Subcutaneous abdominal adipose tissue (tissue), 5 donors: ENCODE results near the gene LMTK2.

Experiments used
- H3K27ac ChIP-seq: one replicate; pipeline ENCODE4 v1.7.0; 2013; ENCODE audit warnings: low read depth, mild to moderate bottlenecking, inconsistent platforms, low read length, moderate library complexity
- H3K27me3 ChIP-seq, 5 donors: one replicate each; pipeline ENCODE4 v1.7.0; 2013; ENCODE audit warnings: low read length in 5 of 5, inconsistent platforms in 1 of 5; ENCODE audit not compliant: control insufficient read depth in 5 of 5, insufficient read depth in 4 of 5
- H3K36me3 ChIP-seq, 5 donors: one replicate each; pipeline ENCODE4 v1.7.0; 2013; ENCODE audit warnings: low read length in 5 of 5; ENCODE audit not compliant: control insufficient read depth in 5 of 5, insufficient read depth in 5 of 5
- H3K4me1 ChIP-seq, 5 donors: one replicate each; pipeline ENCODE4 v1.7.0; 2013; ENCODE audit warnings: low read length in 5 of 5, mild to moderate bottlenecking in 3 of 5, moderate library complexity in 1 of 5; ENCODE audit not compliant: control insufficient read depth in 5 of 5, insufficient read depth in 5 of 5
- H3K4me3 ChIP-seq, 5 donors: one replicate each; pipeline ENCODE4 v1.7.0; 2013; ENCODE audit warnings: low read length in 5 of 5, low read depth in 1 of 5
- H3K9ac ChIP-seq, 5 donors: one replicate each; pipeline ENCODE4 v1.7.0; 2013; ENCODE audit warnings: low read length in 5 of 5, mild to moderate bottlenecking in 4 of 5, moderate library complexity in 3 of 5
- H3K9me3 ChIP-seq, 5 donors: one replicate each; pipeline ENCODE4 v1.7.0; 2013; ENCODE audit warnings: low read length in 5 of 5; ENCODE audit not compliant: control insufficient read depth in 5 of 5
- donor health status: healthy.
- donor health status: healthy.
- donor health status: healthy.
- donor health status: healthy.
- donor health status: healthy.

Gene LMTK2

DNA sequence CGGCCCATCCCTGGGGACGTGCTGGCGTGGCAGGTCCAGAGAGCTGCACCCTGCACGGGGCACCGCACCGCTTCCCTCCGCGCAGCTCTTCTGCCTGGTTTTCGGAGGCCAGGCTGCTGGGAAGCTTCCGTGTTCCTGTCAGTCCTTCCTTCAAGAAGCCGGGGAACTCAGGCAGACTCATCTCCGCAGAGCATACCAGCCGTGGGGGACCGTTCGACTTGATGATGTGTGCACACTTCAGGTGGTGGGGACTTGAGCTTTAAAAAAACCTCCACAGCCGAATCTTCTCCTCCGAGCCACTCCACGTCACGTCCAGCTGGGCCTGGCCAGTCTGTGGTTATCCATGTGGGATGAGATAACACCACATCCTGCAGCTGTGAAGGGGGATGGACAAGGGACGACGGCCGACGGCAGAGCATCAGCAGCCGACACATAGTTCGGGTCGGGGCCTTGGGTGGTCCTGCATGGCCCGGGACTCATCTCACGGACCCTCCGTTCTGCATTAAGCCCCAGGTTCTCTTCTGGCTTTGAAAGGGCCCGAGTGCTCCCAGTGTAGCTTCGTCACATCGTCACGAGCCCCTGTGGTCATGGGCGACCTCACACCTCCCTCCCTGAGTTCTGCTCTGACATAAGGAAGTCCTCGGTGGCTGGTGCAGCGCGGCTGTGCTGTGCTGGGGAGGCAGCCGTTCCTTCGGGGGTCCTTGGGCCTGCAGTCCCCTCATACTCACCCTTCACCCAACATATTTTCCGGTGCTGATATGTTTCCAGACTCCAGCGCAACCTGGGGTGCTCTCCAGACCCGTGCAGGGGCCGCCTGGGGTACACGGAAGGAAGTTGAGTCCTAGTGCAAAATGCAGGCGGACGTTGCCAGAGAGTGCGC is 100.0 kb downstream of the LMTK2 start:
- H3K4me3 ChIP-seq, result no peak overlapping the region
- peaks cover 3 to 45% (median 40%) of the 10 kb centered on the region in 5 donors for H3K36me3 ChIP-seq
- H3K27me3 ChIP-seq, result peaks cover 2 to 3% (median 2%) of the 10 kb centered on the region in 5 donors
- H3K9ac ChIP-seq, result no peak overlapping the region
- no peaks in the 10 kb centered on the region for H3K9me3 ChIP-seq
- H3K4me1 ChIP-seq, result peaks cover 0 to 9% (median 6%) of the 10 kb centered on the region in 5 donors
- H3K27ac ChIP-seq, result no peak overlapping the region

DNA sequence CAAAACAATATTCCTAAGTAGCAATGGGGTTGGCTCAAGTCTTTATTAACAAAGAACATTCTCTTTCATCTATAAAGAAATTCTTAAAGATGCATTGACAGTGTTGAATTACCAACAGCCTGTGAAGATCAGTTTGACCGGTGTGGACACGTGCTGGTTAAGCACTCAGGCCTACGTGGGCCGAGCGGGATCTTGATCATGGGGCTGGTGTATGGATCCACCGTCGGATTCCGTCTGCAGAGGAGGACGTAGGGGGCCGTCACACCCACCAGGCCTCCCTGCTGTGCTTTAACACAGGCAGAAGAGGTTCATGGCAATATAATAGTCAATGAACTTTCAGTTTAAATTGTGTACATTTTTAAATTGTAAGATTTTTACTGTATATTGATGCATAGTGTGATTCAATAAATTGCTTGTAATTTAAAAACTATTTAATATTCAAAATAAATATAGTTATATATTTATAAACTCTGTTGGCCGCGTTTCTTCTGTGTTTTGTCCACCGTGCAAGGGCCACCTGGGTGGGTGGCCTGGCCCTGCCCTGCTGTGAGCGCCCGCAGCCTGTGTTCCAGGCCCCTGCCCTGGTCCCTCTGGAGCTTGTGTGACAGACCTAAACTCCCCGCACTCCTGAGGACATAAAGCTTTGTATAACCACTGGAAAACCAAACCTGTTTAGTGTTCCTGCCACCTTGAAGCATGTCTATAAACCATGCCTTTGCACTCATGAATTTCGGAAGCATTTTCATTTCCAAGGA is 102.7 kb downstream of the LMTK2 start:
- Histone ChIP-seq H3K27me3 (peaks cover 5 to 10% (median 6%) of the 10 kb centered on the region in 5 donors), H3K9me3 (no peaks in the 10 kb centered on the region), H3K36me3 (peaks cover 3 to 30% (median 28%) of the 10 kb centered on the region in 5 donors), H3K4me1 (peaks cover 0 to 18% (median 14%) of the 10 kb centered on the region in 5 donors), H3K9ac (no peak overlapping the region), H3K4me3 (no peak overlapping the region), H3K27ac (no peak overlapping the region)

- H3K9ac ChIP-seq, result no peak overlapping the region
- peaks cover 0 to 18% (median 14%) of the 10 kb centered on the region in 5 donors for H3K4me1 ChIP-seq
- no peaks in the 10 kb centered on the region for H3K9me3 ChIP-seq
- H3K36me3 ChIP-seq, result peaks cover 3 to 20% (median 16%) of the 10 kb centered on the region in 5 donors
- H3K27ac ChIP-seq, result no peak overlapping the region
- H3K4me3 ChIP-seq, result peak overlapping the region in 1 of 5 donors; percentile 35
- H3K27me3 ChIP-seq, result peaks cover 5 to 10% (median 6%) of the 10 kb centered on the region in 5 donors
These were observed 104.0 kb downstream of the LMTK2 start for GRCh38 chr7:98210513-98211220.

- H3K9me3 ChIP-seq, result no peaks in the 10 kb centered on the region
- H3K4me3 ChIP-seq, result peak within 1 kb of the TSS in 1 of 5 donors; percentile 35
- peaks cover 0 to 18% (median 18%) of the 10 kb centered on the region in 5 donors for H3K36me3 ChIP-seq
- no peak within 1 kb of the TSS for H3K9ac ChIP-seq
- no peak within 1 kb of the TSS for H3K27ac ChIP-seq
- peaks cover 5 to 10% (median 6%) of the 10 kb centered on the region in 5 donors for H3K27me3 ChIP-seq
- H3K4me1 ChIP-seq, result peaks cover 0 to 18% (median 14%) of the 10 kb centered on the region in 5 donors
These were observed 104.6 kb downstream of the LMTK2 start, which contains the start of gene BHLHA15 for GRCh38 chr7:98211221-98211675. BHLHA15 (plus strand) TSS chr7:98211439; CDS start chr7:98212310, 871 bp downstream.

- Histone ChIP-seq H3K4me3 (no peak overlapping the region), H3K27ac (no peak overlapping the region), H3K4me1 (peaks cover 0 to 18% (median 14%) of the 10 kb centered on the region in 5 donors), H3K9me3 (no peaks in the 10 kb centered on the region), H3K36me3 (peaks cover 0 to 15% (median 12%) of the 10 kb centered on the region in 5 donors), H3K9ac (no peak overlapping the region), H3K27me3 (peaks cover 5 to 10% (median 6%) of the 10 kb centered on the region in 5 donors)
These were observed 105.2 kb downstream of the LMTK2 start for GRCh38 chr7:98211676-98212531.

DNA sequence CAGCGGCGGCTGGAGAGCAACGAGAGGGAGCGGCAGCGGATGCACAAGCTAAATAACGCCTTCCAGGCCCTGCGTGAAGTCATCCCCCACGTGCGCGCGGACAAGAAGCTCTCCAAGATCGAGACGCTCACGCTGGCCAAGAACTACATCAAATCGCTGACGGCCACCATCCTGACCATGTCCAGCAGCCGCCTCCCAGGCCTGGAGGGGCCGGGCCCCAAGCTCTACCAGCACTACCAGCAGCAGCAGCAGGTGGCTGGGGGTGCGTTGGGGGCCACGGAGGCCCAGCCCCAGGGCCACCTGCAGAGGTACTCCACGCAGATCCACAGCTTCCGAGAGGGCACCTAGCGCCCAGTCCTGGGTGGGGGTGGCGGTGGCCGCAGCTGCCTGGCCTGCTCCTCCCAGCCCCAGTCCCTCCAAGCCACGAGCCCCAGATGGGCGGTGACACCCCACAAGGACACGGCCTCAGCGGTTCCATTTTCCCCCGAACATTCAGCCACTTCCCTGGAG is 105.9 kb downstream of the LMTK2 start:
- Histone ChIP-seq H3K36me3 (peaks cover 0 to 18% (median 13%) of the 10 kb centered on the region in 5 donors), H3K4me1 (peaks cover 0 to 18% (median 15%) of the 10 kb centered on the region in 5 donors), H3K4me3 (no peak overlapping the region), H3K9me3 (no peaks in the 10 kb centered on the region), H3K27me3 (peaks cover 5 to 10% (median 6%) of the 10 kb centered on the region in 5 donors), H3K9ac (no peak overlapping the region), H3K27ac (no peak overlapping the region)

DNA sequence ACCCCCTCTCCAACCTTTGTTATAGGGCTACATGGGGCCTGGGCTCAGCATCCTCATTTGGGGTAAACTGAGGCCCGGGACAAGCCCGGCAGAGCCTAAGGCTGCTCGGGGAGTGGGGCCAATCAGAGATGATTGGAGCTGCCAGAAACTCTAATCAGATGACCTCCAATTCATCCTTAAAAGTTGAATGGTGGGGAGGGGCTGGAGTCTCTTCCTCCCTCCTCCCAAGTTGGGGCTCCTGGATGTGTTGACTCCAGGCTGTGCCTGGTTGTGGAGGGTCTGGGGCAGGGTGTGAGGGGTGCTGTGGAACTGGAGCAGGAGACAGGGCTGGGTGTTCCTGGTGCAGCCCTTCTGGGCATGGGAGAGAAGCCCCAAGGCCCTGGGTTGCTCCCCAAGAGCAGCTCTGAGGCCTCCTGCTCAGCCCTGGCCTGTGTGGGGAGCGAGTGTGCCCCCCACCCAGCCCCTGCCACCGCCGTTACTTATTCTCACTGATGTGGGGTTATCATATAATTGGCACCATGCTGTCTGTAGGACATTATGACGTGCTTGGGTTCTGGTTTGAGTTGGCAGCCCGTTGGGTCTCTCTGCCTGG is 106.7 kb downstream of the LMTK2 start:
- no peak overlapping the region for H3K4me3 ChIP-seq
- peaks cover 0 to 20% (median 16%) of the 10 kb centered on the region in 5 donors for H3K4me1 ChIP-seq

GRCh38 chr7:98213888-98214810 is 107.5 kb downstream of the LMTK2 start:
- Histone ChIP-seq H3K4me1 (peaks cover 0 to 20% (median 15%) of the 10 kb centered on the region in 5 donors), H3K9ac (no peak overlapping the region), H3K27ac (no peak overlapping the region), H3K9me3 (no peaks in the 10 kb centered on the region), H3K4me3 (no peak overlapping the region), H3K27me3 (peaks cover 5 to 10% (median 6%) of the 10 kb centered on the region in 5 donors), H3K36me3 (peaks cover 0 to 21% (median 15%) of the 10 kb centered on the region in 5 donors)

More for the DNA sequence above, 106.7 kb downstream of the LMTK2 start:
- no peak overlapping the region for H3K9ac ChIP-seq
- no peak overlapping the region for H3K27ac ChIP-seq
- no peaks in the 10 kb centered on the region for H3K9me3 ChIP-seq
- H3K27me3 ChIP-seq, result peaks cover 5 to 10% (median 6%) of the 10 kb centered on the region in 5 donors
- H3K36me3 ChIP-seq, result peaks cover 0 to 21% (median 15%) of the 10 kb centered on the region in 5 donors
